HEK293 (cell line): ENCODE data around the gene TAS1R3.

ENCODE experiments used
- BCL11B ChIP-seq: fragments of 450-650 bp; formaldehyde crosslinking; IDR thresholded peaks from 2 replicates; pipeline ENCODE4 v1.5.1; 2016; ENCODE audit warnings: low read depth, missing biosample characterization, missing genetic modification characterization
- HIC1 ChIP-seq: fragments of 450-650 bp; formaldehyde crosslinking; IDR thresholded peaks from 2 replicates; pipeline ENCODE4 v1.5.1; 2016; ENCODE audit warnings: missing biosample characterization, missing genetic modification characterization
- HOXC10 ChIP-seq: sonication (generic); formaldehyde crosslinking; IDR thresholded peaks from 2 replicates; pipeline ENCODE4 v1.8.1; 2023; ENCODE audit warnings: mild to moderate bottlenecking, missing genetic modification reagents
- MYNN ChIP-seq: fragments of 450-650 bp; formaldehyde crosslinking; IDR thresholded peaks from 2 replicates; pipeline ENCODE4 v1.5.1; 2016; ENCODE audit warnings: missing biosample characterization, missing genetic modification characterization, borderline replicate concordance
- PATZ1 ChIP-seq: fragments of 450-650 bp; formaldehyde crosslinking; IDR thresholded peaks from 2 replicates; pipeline ENCODE4 v1.5.1; 2016; ENCODE audit warnings: missing biosample characterization, missing genetic modification characterization
- PRDM1 ChIP-seq: fragments of 450-650 bp; formaldehyde crosslinking; IDR thresholded peaks from 2 replicates; pipeline ENCODE4; 2016; ENCODE audit warnings: missing biosample characterization, missing genetic modification characterization
- ZBTB26 ChIP-seq: fragments of 450-650 bp; formaldehyde crosslinking; optimal IDR thresholded peaks from 2 replicates; pipeline ENCODE3; 2016; ENCODE audit warnings: missing biosample characterization, mild to moderate bottlenecking, missing genetic modification characterization
- ZNF114 ChIP-seq: fragments of 450-650 bp; formaldehyde crosslinking; IDR thresholded peaks from 2 replicates; pipeline ENCODE4 v1.5.0; 2017; ENCODE audit warnings: missing biosample characterization, missing genetic modification characterization
- ZNF121 ChIP-seq: fragments of 450-650 bp; formaldehyde crosslinking; IDR thresholded peaks from 2 replicates; pipeline ENCODE4 v1.5.1; 2016; ENCODE audit warnings: missing biosample characterization, missing genetic modification characterization
- ZNF132 ChIP-seq: fragments of 450-650 bp; formaldehyde crosslinking; IDR thresholded peaks from 2 replicates; pipeline ENCODE4 v1.5.1; 2017; ENCODE audit warnings: missing biosample characterization, missing genetic modification characterization, borderline replicate concordance
- ZNF175 ChIP-seq: fragments of 450-650 bp; formaldehyde crosslinking; IDR thresholded peaks from 2 replicates; pipeline ENCODE4 v1.5.1; 2016; ENCODE audit warnings: missing biosample characterization, missing genetic modification characterization
- ZNF23 ChIP-seq: fragments of 450-650 bp; formaldehyde crosslinking; IDR thresholded peaks from 2 replicates; pipeline ENCODE4 v1.5.1; 2016; ENCODE audit warnings: missing biosample characterization, missing genetic modification characterization, borderline replicate concordance
- ZNF274 ChIP-seq, 2 experiments: fragments of 200-500 bp in 1 of 2; fragments of 450-650 bp in 1 of 2; sonication (Bioruptor generic) in 1 of 2; formaldehyde crosslinking in 1 of 2; IDR thresholded peaks; 2 replicates each; pipeline versions ENCODE4 v1.5.1 to v1.6.1; 2014 to 2016; ENCODE audit warnings: borderline replicate concordance in 1 of 2, inconsistent platforms in 1 of 2, low read length in 1 of 2, missing biosample characterization in 1 of 2, missing genetic modification characterization in 1 of 2
- ZNF311 ChIP-seq: fragments of 450-650 bp; formaldehyde crosslinking; IDR thresholded peaks from 2 replicates; pipeline ENCODE4 v1.5.1; 2017; ENCODE audit warnings: missing biosample characterization, missing genetic modification characterization, borderline replicate concordance
- ZNF391 ChIP-seq: fragments of 450-650 bp; formaldehyde crosslinking; IDR thresholded peaks from 2 replicates; pipeline ENCODE4 v1.5.1; 2016; ENCODE audit warnings: low read depth, missing biosample characterization, missing genetic modification characterization, borderline replicate concordance
- ZNF433 ChIP-seq: fragments of 450-650 bp; formaldehyde crosslinking; IDR thresholded peaks from 2 replicates; pipeline ENCODE4 v1.5.1; 2016; ENCODE audit warnings: missing biosample characterization, missing genetic modification characterization, low read depth
- ZNF48 ChIP-seq: fragments of 450-650 bp; formaldehyde crosslinking; IDR thresholded peaks from 2 replicates; pipeline ENCODE4 v1.5.1; 2016; ENCODE audit warnings: missing biosample characterization, missing genetic modification characterization
- ZNF518A ChIP-seq: fragments of 450-650 bp; formaldehyde crosslinking; conservative IDR thresholded peaks from 2 replicates; pipeline ENCODE4 v1.5.1; 2016; ENCODE audit warnings: low read depth, missing biosample characterization, missing genetic modification characterization
- ZNF529 ChIP-seq: fragments of 450-650 bp; formaldehyde crosslinking; IDR thresholded peaks from 2 replicates; pipeline ENCODE4 v1.5.1; 2017; ENCODE audit warnings: missing genetic modification characterization, missing biosample characterization; ENCODE audit not compliant: insufficient replicate concordance
- ZNF580 ChIP-seq: fragments of 450-650 bp; formaldehyde crosslinking; IDR thresholded peaks from 2 replicates; pipeline ENCODE4 v1.5.1; 2016; ENCODE audit warnings: missing biosample characterization, missing genetic modification characterization
- ZNF596 ChIP-seq: fragments of 450-650 bp; IDR thresholded peaks from 2 replicates; pipeline ENCODE4 v1.5.0; 2018; ENCODE audit warnings: missing biosample characterization, mild to moderate bottlenecking, missing genetic modification characterization, moderate library complexity
- ZNF600 ChIP-seq: fragments of 450-650 bp; formaldehyde crosslinking; IDR thresholded peaks from 2 replicates; pipeline ENCODE4 v1.5.1; 2016; ENCODE audit warnings: missing biosample characterization, missing genetic modification characterization
- ZNF658 ChIP-seq: fragments of 450-650 bp; formaldehyde crosslinking; IDR thresholded peaks from 2 replicates; pipeline ENCODE4; 2016; ENCODE audit warnings: missing biosample characterization, missing genetic modification characterization
- ZNF791 ChIP-seq: fragments of 450-650 bp; formaldehyde crosslinking; IDR thresholded peaks from 2 replicates; pipeline ENCODE4 v1.5.1; 2016; ENCODE audit warnings: missing biosample characterization, missing genetic modification characterization
- ZNF837 ChIP-seq: fragments of 450-650 bp; formaldehyde crosslinking; IDR thresholded peaks from 2 replicates; pipeline ENCODE4 v1.5.1; 2016; ENCODE audit warnings: missing biosample characterization, missing genetic modification characterization
- ZSCAN18 ChIP-seq: fragments of 450-650 bp; formaldehyde crosslinking; IDR thresholded peaks from 2 replicates; pipeline ENCODE4 v1.5.1; 2016; ENCODE audit warnings: missing biosample characterization, missing genetic modification characterization

Gene TAS1R3

GRCh38 chr1:1318777-1319645 lies 12.1 kb upstream of the TAS1R3 start (continued):
- TF ChIP-seq HIC1 (tag by site-specific recombination) (peak; percentile 50; the same call in 1 of the 2 replicates), ZNF121 (tag by site-specific recombination) (0 out of 2 replicates have a peak, but pooled peaks have one; percentile 36), ZNF114 (no peak), ZNF529 (tag by site-specific recombination) (no peak), ZNF600 (tag by site-specific recombination) (no peak), MYNN (no peak), ZNF791 (tag by site-specific recombination) (no peak), ZNF391 (tag by site-specific recombination) (no peak), ZNF658 (no peak), PRDM1 (tag by site-specific recombination) (no peak), ZNF23 (no peak), ZSCAN18 (tag by site-specific recombination) (no peak), HOXC10 (CRISPR knock-in tag) (no peak), ZNF518A (no peak), ZNF837 (no peak), PATZ1 (tag by site-specific recombination) (peak; percentile 57), ZNF596 (no peak), ZNF274 (IDR thresholded peaks at IDR 0.05; ENCODE audit: low read length) (no peak), ZNF274 (tag by site-specific recombination; IDR thresholded peaks at IDR 0.05; ENCODE audit: borderline replicate concordance) (no peak), ZNF311 (tag by site-specific recombination) (no peak), BCL11B (tag by site-specific recombination) (no peak), ZNF132 (tag by site-specific recombination) (no peak), ZNF433 (tag by site-specific recombination) (no peak), ZNF175 (tag by site-specific recombination) (no peak), ZNF580 (tag by site-specific recombination) (no peak), ZBTB26 (tag by site-specific recombination) (peak; percentile 5), ZNF48 (tag by site-specific recombination) (no peak)
